Measurements from ENCODE around the gene SLC38A2.

SLC38A2 gene

GRCh38 chr12:46361667-46362034, 10.9 kb downstream of the SLC38A2 start:
- H3K9me2 ChIP-seq (replicated peaks; ENCODE audit: insufficient read depth, low read length) = no peaks in the 10 kb centered on the region
- H3K9ac ChIP-seq (ENCODE audit: low read length) = no peak overlapping the region
- DNase-seq = peak; percentile 2
- peak overlapping the region; percentile 51; the same call in 1 of the 2 replicates for H3K27ac ChIP-seq (ENCODE audit: low read length)
- H3K4me3 ChIP-seq (ENCODE audit: low read length) = no peak overlapping the region
- no peaks in the 10 kb centered on the region for H3K27me3 ChIP-seq (replicated peaks; ENCODE audit: insufficient read depth, low read length)
- peaks cover 27% of the 10 kb centered on the region for H3K79me2 ChIP-seq (ENCODE audit: low read length)
- no peaks in the 10 kb centered on the region for H3K9me3 ChIP-seq (replicated peaks; ENCODE audit: insufficient read depth, low read length)
- H3K4me1 ChIP-seq (ENCODE audit: low read length) = peaks cover 51% of the 10 kb centered on the region
- H4K20me1 ChIP-seq (ENCODE audit: insufficient read depth, low read length) = peaks cover 4% of the 10 kb centered on the region; the same call in 1 of the 2 replicates
- TF ChIP-seq EZH2phosphoT487 (IDR thresholded peaks at IDR 0.05; ENCODE audit: low read length) (no peak), CTCF (IDR thresholded peaks at IDR 0.05; ENCODE audit: low read length) (no peak), EZH2 (optimal IDR thresholded peaks at IDR 0.05; ENCODE audit: low read depth, low read length) (no peak)
- H3K36me3 ChIP-seq (replicated peaks; ENCODE audit: insufficient read depth, low read length) = peaks cover 56% of the 10 kb centered on the region
- no peak overlapping the region for H2AFZ ChIP-seq (ENCODE audit: low read length)
- H3K4me2 ChIP-seq (ENCODE audit: low read depth, low read length) = peak overlapping the region; percentile 24; the same call in 1 of the 2 replicates
- H3F3A ChIP-seq (ENCODE audit: insufficient read depth, low read length) = peaks cover 90% of the 10 kb centered on the region

- H3K79me2 ChIP-seq (ENCODE audit: low read length) = peaks cover 22% of the 10 kb centered on the region
- H3K36me3 ChIP-seq (replicated peaks; ENCODE audit: insufficient read depth, low read length) = peaks cover 52% of the 10 kb centered on the region
- H3K4me3 ChIP-seq (ENCODE audit: low read length) = no peak overlapping the region
- H4K20me1 ChIP-seq (ENCODE audit: insufficient read depth, low read length) = peaks cover 4% of the 10 kb centered on the region; the same call in 1 of the 2 replicates
- H3K9ac ChIP-seq (ENCODE audit: low read length) = no peak overlapping the region
- no peaks in the 10 kb centered on the region for H3K9me3 ChIP-seq (replicated peaks; ENCODE audit: insufficient read depth, low read length)
- peaks cover 90% of the 10 kb centered on the region for H3F3A ChIP-seq (ENCODE audit: insufficient read depth, low read length)
- no peaks in the 10 kb centered on the region for H3K27me3 ChIP-seq (replicated peaks; ENCODE audit: insufficient read depth, low read length)
- DNase-seq = peak; percentile 80
- peaks cover 47% of the 10 kb centered on the region for H3K4me1 ChIP-seq (ENCODE audit: low read length)
- TF ChIP-seq EZH2phosphoT487 (IDR thresholded peaks at IDR 0.05; ENCODE audit: low read length) (no peak), CTCF (IDR thresholded peaks at IDR 0.05; ENCODE audit: low read length) (no peak), EZH2 (optimal IDR thresholded peaks at IDR 0.05; ENCODE audit: low read depth, low read length) (no peak)
- no peaks in the 10 kb centered on the region for H3K9me2 ChIP-seq (replicated peaks; ENCODE audit: insufficient read depth, low read length)
- no peak overlapping the region for H2AFZ ChIP-seq (ENCODE audit: low read length)
- peak overlapping the region; percentile 51; the same call in 1 of the 2 replicates for H3K27ac ChIP-seq (ENCODE audit: low read length)
- peak overlapping the region; percentile 24; the same call in 1 of the 2 replicates for H3K4me2 ChIP-seq (ENCODE audit: low read depth, low read length)
These were observed 11.5 kb downstream of the SLC38A2 start for GRCh38 chr12:46360908-46361666.

- TF ChIP-seq EZH2phosphoT487 (IDR thresholded peaks at IDR 0.05; ENCODE audit: low read length) (no peak), CTCF (IDR thresholded peaks at IDR 0.05; ENCODE audit: low read length) (no peak), EZH2 (optimal IDR thresholded peaks at IDR 0.05; ENCODE audit: low read depth, low read length) (no peak)
- H3F3A ChIP-seq (ENCODE audit: insufficient read depth, low read length) = peaks cover 85% of the 10 kb centered on the region
- peaks cover 42% of the 10 kb centered on the region for H3K4me1 ChIP-seq (ENCODE audit: low read length)
- no peak overlapping the region for H3K4me3 ChIP-seq (ENCODE audit: low read length)
- no peaks in the 10 kb centered on the region for H3K27me3 ChIP-seq (replicated peaks; ENCODE audit: insufficient read depth, low read length)
- DNase-seq = no peak
- H3K27ac ChIP-seq (ENCODE audit: low read length) = peak overlapping the region; percentile 51; the same call in 1 of the 2 replicates
- H3K4me2 ChIP-seq (ENCODE audit: low read depth, low read length) = no peak overlapping the region
- no peaks in the 10 kb centered on the region for H3K9me3 ChIP-seq (replicated peaks; ENCODE audit: insufficient read depth, low read length)
- H3K36me3 ChIP-seq (replicated peaks; ENCODE audit: insufficient read depth, low read length) = peaks cover 50% of the 10 kb centered on the region
- H4K20me1 ChIP-seq (ENCODE audit: insufficient read depth, low read length) = peaks cover 4% of the 10 kb centered on the region; the same call in 1 of the 2 replicates
- no peak overlapping the region for H3K9ac ChIP-seq (ENCODE audit: low read length)
- peaks cover 14% of the 10 kb centered on the region for H3K79me2 ChIP-seq (ENCODE audit: low read length)
- H3K9me2 ChIP-seq (replicated peaks; ENCODE audit: insufficient read depth, low read length) = no peaks in the 10 kb centered on the region
- H2AFZ ChIP-seq (ENCODE audit: low read length) = no peak overlapping the region
These were observed 12.2 kb downstream of the SLC38A2 start for GRCh38 chr12:46360370-46360769.
